HG03039 (cell line): ENCODE results near the gene DSG1.
"Not testable (repeated sequence)": the region's sequence is repeated elsewhere in the genome, so short reads cannot be mapped to it uniquely, and the experiment has no call there.

ENCODE experiments used
- ATAC-seq: cut with Tn5 transposase; IDR thresholded peaks from one replicate; pipeline ENCODE4 v1.9.1; 2021; ENCODE audit warnings: mild to moderate bottlenecking, moderate library complexity; ENCODE audit not compliant: unreplicated experiment

The DSG1 gene

GRCh38 chr18:31329787-31330438 is 12.0 kb downstream of the DSG1 start:
- ATAC-seq: no peak

DNA sequence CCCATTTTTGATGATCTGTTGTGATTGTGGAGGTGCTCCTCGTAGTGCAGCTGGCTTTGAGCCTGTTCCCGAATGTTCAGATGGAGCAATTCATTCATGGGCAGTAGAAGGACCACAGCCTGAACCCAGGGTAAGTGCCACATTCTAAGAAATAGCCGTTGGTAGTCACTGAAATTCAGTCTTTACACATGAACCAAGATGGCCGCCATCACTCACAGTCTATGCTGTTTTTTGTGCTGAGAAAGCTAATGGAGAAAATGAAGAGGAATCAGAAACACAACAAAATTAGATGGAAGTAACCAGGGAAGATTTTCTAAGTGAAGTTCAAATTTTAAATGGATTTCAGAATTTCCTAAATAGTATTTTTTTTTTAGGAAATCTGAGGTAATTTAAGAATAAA is 25.5 kb downstream of the DSG1 start:
- no peak for ATAC-seq

DNA sequence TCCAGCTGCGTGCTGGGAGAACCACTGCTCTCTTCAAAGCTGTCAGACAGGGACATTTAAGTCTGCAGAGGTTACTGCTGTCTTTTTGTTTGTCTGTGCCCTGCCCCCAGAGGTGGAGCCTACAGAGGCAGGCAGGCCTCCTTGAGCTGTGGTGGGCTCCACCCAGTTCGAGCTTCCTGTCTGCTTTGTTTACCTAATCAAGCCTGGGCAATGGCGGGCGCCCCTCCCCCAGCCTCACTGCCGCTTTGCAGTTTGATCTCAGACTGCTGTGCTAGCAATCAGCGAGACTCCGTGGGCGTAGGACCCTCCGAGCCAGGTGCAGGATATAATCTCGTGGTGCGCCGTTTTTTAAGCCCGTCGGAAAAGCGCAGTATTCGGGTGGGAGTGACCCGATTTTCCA is 35.4 kb downstream of the DSG1 start:
- ATAC-seq: not testable (repeated sequence)

DNA sequence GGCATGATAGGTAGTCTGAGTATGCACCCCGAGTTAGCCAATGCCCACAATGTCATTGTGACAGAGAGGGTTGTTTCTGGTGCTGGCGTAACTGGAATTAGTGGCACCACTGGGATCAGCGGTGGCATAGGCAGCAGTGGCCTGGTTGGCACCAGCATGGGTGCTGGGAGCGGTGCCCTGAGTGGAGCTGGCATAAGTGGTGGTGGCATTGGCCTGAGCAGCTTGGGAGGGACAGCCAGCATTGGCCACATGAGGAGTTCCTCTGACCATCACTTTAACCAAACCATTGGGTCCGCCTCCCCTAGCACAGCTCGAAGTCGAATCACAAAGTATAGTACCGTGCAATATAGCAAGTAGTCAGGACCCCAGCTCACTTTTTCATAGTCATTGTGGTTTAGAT is 37.0 kb downstream of the DSG1 start:
- no peak for ATAC-seq

DNA sequence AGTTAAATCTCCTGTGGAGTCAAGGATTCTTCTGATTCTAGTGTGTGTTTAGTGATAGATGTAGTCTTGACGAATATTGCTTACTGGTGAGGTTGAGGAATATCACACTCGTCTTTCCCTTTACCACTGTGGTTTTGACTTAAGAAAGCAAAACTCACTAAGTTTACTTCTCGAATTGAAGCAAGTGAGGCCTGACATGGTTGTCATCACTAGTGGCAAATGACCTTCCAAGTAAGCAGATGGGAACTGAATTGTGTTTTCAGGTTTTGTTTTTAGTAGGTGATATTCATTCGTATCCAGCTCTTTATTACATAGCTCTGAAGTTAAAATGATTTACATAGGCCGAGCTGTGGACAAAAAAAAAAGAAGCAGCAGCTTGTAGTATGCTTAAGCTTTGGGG is 38.1 kb downstream of the DSG1 start:
- no peak for ATAC-seq

DNA sequence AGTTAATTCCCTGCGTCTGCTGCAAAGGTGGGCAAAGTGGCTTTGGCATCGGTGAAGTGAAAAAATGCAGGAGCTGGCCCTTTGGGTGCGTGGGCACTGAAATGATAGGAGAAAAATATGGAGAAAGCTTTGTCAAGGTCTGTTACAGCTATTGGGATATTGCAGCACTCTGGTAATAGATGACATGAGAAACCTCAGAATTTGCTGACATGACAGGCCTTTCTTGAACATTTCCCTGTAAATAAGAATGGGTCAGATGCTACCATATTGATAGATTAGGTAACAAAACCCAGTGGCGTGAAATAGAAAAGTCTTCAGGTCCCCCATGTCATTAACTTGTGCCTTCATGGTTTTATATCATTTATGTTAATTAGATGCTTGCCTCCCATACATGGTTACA is 46.2 kb downstream of the DSG1 start:
- ATAC-seq: no peak

GRCh38 chr18:31369478-31369877 is 51.5 kb downstream of the DSG1 start:
- ATAC-seq: no peak

- no peak for ATAC-seq
These were observed 54.0 kb downstream of the DSG1 start for GRCh38 chr18:31371989-31372388.

DNA sequence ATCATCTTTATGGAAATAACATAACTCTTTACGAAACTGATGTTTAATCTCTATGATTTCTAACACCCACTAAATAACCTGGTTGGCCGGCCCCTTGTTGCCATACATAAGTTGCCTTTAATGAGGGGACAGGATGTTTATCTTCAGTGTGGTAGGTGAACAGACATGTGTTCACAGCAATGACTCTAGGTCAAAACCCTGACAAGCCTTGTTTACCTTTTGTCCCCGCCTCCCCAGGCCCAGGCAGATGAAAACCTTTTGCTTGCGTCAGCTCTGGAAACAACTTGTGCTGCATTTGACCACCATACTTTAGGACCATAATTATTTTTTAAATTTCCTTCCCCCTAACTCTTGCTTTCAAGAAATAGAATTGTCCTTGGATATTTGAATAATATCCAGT is 55.7 kb downstream of the DSG1 start:
- ATAC-seq: no peak

DNA sequence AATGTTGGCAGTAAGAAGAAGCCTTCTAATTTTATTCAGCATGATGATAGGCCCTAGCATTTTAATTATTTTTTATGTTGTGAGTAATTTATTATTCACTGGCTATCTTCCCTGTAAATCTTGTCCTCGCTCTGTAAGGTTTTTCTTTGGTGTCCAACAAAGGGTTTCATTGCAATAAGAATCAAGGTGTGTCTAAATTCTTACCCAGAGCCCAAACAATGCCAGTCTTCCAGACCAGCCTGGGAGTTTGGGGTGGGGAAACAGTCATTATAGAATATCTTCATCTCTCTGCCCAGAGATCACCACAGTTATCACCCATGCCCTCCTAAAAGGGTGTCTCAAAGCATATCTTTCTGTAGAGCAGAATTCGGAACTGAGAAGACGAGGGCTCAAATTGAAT is 58.5 kb downstream of the DSG1 start, which contains the start of gene DSG4:
DSG4 (plus strand) TSS at position 301 of the 400 bp plus-strand sequence. CDS start 135 bp downstream, outside the sequence.
- ATAC-seq: no peak

- ATAC-seq: no peak
These were observed 63.0 kb downstream of the DSG1 start for GRCh38 chr18:31380912-31381311.

DNA sequence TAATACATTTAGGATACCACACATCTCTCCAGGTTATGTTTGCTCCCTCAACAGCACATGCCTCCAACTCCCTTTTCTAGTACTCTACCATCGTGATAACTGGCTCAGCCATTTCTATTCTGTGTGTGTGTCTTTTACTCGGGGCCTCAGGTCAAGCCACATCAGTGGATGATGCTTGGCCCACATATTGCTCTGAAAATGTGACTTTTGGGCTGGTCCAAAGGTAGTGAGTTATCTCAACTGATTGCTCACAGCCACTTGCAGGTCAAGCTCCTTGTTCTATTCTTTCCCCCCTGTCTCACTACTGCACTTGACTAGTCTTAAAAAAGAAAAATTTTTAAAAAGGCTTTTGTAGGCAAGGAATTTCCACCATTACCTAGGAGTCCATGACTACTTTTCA is 64.1 kb downstream of the DSG1 start:
- ATAC-seq: no peak

DNA sequence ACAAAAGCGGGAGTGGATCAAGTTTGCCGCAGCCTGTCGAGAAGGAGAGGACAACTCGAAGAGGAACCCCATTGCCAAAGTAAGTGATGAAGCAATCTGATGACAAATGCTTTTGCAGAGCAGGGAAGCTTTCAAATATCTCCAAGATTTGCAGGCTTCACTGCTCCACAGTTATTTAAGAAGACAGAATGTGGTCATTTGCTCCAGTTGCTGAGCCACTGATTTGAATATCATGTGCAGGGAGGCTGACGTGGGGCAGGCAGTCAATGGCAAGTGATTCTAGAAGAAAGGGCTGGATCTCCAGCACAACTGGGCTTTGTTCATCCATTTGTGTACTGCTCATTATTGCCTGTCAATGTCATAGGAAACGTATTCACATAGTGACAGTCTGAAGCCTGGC is 68.8 kb downstream of the DSG1 start:
- no peak for ATAC-seq

DNA sequence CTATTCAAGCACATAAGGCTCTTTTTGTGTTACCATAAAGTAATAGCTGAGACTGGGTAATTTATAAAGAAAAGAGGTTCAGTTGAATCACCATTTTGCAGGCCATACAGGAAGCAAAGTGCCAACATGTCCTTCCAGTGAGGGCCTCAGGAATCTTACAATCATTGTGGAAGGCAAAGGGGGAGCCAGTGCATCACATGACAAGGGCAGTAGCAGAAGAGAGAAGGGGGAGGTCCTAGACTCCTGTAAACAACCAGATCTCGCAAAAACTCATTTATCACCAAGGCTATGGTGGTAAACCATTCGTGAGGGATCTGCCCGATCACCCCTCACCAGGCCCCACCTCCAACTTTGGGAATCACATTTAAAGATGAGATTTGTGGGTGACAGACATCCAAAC is 75.3 kb downstream of the DSG1 start:
- no peak for ATAC-seq

DNA sequence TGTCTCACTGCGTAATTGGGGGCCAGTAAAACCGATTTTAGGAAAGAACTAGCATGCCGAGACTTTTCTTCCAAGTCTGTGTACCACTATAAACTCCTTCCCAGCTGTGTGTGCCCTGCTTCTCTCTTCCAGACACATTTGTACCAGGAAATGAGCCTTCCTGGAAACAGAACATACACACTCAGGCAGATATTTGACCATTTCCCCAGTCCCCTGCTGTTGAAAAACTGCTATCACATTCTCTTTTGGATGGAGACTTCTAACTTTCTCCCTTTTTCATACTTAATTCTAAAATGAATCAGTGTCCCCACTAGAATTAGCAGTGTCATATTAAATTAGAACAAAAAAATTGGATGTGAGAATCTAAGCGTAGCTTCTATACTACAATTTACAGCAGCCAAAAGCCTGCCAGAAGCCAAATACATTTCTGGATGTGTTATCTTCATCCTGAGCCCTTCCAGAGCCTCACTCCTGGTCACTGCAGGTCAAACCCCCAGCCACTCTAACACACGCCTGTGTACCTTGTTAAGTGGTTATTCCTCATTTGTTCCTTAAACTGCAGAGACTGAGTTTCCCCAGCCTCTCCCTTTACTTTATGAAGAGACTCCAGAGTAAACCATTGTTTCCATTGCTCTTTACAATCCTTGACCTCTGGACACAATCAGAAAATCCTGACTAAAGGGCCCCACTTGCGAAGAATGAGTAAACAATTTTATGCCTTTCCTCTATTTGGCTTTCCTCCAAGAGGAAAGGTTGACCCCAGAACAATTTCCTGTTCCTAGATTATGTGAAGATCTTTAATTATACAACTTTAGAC is 79.0 kb downstream of the DSG1 start:
- no peak for ATAC-seq

DNA sequence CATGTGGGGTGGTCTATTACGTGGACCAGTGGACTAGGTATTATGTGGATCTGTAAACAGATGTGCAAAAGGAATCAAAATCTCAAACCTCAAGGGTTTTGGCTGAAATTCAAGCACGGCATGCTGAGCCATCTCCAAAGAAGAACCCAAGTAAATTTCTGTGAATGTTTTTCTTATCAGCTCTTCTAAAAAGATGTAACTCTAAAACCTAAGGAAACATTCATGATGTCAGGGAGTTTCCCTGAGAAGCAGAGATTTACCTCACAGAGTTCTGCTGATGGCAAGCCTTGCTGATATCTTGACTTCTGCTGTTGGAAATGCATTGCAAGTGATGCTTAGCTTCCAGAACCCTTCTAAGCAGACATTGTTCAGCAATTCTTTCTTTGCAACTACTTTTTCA is 80.2 kb downstream of the DSG1 start:
- no peak for ATAC-seq

GRCh38 chr18:31399306-31400032 is 81.5 kb downstream of the DSG1 start:
- ATAC-seq: no peak

DNA sequence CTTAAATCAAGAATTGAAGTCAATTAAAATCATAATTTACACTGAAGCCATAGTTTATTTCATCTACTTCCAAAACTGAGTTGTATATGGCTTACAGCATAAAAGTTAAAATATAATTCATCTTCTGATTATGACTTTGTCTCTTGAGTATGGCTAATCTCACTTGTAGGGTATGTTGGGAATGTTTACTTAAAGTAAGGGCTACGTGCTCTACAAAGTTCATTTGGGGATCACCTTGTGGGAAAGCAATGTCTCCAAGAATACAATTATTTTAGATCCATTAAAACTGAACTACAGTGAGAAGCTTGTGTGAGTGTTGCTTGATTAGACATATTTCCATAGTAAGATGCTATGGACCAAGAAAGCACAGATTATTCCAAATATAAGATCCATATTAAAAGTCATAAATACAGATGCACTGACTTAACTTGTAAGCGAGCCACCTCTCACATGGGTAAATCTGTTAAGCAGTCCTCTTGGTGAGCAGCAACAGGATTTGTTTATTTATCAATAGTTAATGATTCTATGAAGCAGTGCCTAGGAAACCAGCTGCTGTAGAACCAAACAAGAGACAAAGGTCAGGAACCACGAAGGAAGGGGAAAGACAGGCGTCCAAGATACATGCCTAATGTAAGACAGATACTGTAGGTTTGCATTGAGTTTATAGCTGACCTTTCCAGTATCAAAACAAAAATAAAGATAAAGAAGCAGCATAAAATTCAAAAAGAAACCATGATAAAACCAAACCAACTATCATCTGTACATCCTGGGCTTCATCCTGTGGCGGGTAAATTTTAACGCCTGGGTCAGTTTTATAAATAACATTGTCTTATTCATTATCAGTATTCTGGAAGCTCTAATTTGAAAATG is 83.4 kb downstream of the DSG1 start:
- ATAC-seq: no peak

GRCh38 chr18:31402026-31402373 is 84.0 kb downstream of the DSG1 start:
- no peak for ATAC-seq

DNA sequence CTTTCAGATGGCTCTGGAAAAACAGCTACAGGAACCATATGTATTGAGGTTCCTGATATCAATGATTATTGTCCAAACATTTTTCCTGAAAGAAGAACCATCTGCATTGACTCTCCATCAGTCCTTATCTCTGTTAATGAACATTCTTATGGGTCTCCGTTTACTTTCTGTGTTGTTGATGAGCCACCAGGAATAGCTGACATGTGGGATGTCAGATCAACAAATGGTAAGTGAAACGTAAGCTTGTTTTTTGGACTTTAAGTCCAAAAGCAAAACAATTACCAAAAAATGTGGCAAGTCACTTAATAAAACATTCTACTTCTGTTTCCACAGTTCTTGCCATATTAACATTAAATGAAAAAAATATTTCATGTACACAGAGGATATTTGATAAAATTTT is 85.4 kb downstream of the DSG1 start:
- no peak for ATAC-seq
